ENCODE measurements around the gene DYNLRB2.
A peak's percentile ranks its signal among the peaks of the same experiment; 100 is the strongest.

The DYNLRB2 gene
- 0.26 to 0.57 reads per million in 2 donors for total RNA-seq

DNA sequence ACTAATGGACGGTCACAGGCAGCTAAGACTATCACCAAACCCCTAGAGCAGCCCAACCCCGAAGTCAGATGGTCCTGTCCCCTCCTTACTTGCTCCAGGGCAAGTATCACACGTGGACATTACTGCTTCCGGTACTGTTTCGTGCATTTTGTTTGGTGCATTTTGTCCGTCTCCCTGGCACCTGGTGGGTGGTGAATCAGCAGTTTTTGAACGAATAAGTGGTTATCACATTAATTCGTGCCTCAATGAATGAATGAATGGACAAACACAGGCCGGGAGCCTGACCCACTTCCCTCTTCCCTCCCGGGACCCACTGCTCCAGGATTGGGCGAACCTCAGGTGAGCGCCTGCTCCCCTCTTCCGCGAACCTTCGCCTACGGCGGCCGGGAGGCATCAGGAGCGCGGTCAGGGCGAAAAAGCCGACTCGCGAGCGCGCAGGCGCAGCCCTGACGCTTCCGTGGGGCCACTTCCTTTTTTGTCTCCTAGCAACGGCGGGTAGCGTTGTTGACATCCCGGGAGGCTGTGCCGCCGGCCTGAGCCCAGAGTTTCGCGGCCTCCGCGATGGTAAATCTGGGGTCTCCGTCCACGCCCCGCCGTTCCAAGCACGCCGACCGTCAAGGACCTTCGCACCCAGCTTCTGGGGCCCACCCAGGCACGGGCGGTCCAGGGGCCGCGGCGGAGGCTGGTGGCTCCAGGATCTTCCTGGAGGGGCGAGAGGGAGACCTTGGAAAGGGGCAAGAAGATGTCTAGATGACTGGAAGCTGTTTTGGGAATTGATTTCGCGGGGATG lies at the start of gene DYNLRB2:
DYNLRB2 (plus strand) TSS at position 478 of the 790 bp plus-strand sequence; CDS start at position 562, 84 bp downstream.
- DNase-seq, result peak; percentile 82

DNA sequence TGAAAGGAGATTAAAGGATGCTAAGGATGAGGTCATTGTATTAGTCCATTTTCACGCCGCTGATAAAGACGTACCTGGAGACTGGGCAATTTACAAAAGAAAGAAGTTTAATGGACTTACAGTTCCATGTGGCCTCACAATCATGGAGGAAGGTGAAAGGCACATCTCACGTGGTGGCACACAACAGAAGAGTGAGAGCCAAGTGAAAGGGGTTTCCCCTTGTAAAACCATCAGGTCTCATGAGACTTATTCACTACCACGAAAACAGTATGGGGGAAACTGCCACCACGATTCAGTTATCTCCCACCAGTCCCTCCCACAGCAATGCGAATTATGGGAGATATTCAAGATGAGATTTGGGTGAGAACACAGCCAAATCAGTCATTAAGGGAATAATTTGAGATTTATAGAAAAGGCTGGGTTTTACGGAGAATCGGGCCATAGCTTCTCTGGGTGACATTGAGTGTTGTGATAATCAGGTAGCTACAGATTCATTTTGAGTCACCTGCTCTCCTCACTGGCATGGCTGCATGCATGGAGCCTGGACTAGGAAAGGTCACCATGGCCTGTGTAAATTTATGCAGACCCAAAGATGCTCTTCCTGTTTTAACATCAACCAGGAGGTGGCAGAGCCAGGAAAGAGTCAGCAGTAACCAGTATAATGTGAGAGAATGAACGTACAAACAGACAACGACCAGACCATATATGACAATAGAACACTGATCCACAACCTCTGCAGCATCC lies 40.5 kb upstream of the DYNLRB2 start:
- no peak for DNase-seq

DNA sequence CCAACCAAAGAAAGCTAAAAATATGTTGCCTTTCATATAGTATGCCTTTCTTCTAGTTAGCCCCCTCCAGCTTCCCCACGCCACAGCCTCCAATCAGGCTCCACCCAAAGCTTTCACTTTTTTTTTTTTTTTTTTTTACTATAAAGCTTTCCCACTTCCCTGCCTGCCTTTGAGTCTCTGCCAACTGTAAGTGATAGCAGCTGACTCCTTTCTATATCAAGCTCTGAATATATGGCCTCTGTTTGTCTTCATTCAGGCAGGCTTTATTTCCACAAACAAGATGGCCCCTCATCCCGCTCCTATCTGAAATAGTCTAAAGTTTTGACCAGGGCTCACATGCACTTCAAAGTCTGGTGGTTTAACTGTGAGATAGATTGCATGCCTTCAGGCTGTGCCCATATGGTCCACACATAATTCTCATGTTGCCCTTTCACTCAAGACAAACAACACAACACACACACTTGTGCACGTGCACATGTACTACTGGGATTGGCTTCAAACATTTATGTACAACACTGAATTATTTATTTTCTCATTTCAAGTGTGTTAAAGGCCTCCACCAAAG lies 39.8 kb upstream of the DYNLRB2 start:
- no peak for DNase-seq

DNA sequence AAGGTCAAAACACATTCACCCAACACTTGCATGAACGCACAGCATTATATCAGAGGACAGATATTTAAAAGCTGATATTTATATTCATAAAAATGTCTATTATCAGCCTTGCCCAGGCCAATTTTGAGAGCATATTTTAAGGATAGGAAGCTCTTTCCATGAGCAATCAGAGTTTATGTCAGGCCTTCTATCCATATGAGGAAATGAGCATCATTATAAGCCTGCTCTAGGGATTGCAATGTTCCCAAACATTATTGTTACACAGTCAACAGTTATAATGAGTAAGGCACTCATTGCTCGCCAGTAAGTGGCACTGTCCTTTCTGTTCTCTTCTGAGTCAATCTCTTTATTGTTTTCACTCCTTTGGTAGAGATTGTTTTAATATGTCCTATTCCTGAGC lies 37.7 kb upstream of the DYNLRB2 start:
- DNase-seq, result no peak

DNA sequence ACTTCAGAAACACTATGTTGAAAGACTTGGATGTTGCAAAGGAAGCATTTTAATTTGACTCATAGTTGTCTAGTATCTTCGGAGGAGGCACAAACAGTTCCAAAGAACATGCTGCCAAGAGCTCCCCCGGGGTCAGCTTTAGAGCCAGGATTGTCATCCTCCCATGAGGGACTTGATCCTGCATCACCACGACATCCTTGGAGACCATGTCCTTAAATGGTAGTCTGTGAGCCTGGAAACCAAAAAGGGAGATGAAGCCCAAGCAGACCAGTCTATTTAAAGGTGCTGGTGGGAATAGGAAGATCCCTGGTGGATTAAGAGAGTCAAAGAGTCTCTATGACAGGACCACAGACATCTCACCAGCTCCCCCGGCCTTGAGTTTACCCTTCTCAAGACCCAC lies 33.3 kb upstream of the DYNLRB2 start:
- no peak for DNase-seq

DNA sequence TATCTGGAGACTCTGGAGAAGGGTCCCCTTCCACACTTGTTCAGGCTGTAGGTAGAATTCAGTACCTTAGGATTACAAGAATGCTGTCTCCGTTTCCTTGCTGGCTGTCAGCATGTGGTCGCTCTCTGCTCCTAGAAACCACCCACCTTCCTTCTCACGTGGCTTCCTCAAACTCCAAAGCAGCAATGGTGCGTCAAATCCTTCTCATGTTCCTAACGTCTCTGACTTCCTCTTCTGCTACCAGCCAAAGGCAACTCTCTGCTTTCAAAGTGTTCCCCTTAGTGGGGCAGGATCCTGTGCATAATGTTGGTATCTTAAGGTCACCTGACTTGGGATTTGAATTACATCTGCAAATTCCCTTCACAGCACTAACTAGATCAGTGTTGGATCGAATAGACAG lies 30.9 kb upstream of the DYNLRB2 start:
- no peak for DNase-seq

DNA sequence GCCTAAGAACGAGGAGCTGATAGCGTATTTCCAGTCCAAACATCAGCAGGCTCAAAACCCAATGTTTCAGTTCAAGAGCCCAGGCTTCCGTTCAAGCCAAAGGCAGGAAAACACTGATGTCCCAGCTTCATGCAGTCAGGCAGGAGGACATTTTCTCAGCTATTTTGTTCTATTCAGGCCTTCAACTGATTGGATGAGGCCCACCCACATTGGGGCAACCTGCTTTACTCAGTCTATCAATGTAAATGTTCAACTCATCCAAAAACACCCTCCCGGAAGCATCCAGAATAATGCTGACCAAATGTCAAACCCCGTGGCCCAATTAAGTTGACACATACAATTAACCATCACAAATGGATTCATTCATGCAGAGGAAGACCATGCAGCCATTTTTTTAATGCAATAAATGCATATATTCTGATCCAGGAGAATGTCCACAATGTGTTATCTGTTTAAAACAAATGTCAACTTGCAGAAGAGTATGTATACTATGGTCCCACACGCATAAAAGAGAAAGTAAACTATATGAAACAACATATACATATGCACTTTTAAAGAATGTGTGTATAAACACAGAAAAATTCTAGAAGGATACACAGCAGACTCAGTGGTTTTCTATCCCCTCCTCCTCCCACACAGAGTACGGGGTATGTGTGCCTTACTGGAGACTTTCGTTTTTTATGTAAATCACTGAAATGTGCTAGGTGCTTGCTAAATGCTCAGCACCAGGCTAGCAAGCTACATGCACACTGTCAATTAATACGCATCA lies 28.8 kb upstream of the DYNLRB2 start:
- no peak for DNase-seq

DNA sequence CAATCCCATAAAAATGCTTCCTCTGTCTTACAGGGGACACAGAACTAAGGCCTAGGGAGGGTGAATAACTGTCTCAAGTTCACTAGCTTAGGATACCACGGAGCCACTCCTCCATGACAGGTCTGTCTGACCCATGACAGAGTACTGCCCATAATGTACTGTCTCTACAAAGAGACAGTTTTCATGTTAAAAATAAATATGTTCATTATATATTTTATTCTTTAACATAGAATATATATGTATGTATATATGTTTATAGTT lies 28.3 kb upstream of the DYNLRB2 start:
- DNase-seq, result no peak

DNA sequence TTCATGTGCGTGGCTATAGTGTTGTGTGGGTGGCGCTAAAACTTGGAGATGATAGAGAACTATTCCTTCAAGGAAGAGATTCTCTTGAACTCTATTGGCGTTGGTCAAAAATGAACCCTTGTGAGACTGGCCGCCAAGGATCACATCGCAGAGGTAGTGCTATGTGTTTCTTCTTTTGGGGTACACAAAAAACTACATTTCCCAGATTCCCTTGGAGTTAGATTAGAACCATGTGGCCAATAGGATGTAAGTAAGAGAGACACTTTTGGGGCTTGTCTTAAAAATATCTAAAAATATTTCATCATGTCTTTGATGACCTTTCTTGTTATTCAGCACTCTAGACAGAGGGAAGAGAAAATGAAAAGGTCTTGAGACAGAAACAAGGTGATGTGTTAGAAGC lies 25.4 kb upstream of the DYNLRB2 start:
- DNase-seq, result no peak

DNA sequence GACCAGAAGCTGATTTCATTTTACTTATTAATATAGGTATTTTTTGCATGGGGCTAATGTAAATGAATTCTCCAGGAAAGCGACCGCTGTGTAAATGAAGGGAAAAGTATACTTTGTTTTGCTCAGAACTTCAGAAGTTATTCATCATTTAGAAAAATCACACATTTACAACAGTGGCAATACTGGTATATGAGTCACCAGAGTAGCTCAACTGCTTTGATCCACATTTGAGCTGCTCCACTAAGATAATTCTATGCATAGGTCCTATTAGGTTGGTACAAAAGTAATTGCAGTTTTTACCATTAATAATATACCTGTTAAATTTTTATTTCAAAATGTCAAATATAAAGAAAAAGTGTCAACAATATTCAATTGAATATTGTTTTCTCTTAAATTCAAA lies 22.9 kb upstream of the DYNLRB2 start:
- no peak for DNase-seq

DNA sequence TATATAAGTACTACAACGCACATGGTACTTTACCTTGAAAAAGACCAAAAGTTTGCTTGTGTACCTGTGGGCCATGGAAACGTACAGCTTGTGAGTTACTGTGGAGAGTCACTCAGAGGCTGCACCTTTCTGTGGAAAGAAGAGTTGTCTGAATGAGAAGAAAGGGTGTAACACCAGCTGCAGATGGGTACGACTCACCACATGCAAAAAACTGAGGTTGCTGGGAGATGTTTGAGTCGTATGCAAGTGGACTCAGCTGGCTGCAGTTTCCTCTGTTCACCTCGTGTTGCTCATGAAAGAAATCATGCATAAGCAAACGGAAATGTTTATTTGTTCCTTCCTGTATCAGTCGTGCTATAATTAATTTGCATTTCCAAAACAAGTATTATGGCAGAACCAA lies 22.4 kb upstream of the DYNLRB2 start:
- DNase-seq, result no peak

DNA sequence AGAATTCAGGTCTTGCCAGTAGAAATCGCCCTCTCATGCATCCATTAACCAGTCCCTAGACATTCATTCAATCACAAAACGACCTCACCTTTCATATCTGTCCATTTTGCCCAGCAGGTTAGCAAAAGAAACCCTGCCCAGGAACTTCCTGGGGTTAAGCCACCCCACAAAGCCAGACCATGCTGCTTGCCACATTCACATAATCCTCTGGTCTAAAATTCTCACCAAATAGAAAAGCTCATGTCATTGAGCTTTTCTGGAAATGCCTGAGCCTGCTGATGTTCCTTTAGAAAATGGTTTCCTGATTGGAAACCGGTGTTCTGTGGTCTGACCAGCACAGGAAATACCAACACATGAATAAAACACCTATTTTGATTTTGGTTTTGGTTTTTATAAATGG lies 21.6 kb upstream of the DYNLRB2 start:
- no peak for DNase-seq

DNA sequence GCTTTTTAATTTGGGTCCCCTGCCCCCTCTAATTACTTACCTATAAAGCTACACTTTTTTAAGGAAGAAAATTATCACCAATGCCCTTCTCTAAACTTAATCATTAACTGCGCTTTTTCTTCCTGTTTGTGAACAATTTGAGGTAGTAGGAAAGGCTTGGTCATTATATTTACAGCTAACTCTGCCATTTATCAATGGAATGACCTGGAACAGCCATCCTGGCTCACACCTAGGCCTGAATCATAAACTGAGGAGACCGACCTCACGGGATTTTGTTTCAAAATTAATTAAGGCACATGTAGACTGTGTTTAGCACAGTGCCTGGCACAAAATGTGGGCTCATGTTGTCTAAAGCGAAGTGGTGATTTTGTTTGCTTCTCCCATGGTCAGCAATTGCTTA lies 15.4 kb upstream of the DYNLRB2 start:
- DNase-seq, result no peak

DNA sequence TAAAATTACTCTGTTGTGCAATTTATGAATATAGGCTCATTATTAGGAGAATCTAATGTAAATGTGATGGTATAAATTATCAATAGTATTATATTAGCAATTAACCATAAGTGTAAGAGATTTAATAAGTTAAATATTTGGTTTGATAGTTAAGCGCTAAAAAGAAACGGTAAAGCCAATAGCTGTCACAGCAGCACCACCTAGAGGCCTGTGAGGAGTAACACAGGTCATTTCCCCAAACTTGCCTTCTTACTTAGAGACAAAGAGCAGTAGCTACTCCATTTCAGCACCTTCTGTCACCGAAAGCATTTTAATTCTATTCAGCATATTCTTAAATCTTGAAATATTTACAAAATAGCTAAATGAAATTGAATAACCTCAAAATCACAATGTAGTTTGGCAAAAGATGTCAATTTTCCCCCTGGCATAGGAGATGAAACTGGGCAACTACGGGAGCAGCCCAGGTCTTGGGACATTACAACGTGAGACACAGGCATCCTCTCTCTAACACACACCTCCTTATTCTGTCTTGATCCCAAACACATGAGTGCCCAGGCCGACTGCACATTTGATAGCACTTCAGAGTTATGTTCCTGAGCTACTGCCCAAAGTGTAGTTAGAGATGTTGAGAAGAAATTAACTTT lies 14.3 kb upstream of the DYNLRB2 start:
- no peak for DNase-seq

DNA sequence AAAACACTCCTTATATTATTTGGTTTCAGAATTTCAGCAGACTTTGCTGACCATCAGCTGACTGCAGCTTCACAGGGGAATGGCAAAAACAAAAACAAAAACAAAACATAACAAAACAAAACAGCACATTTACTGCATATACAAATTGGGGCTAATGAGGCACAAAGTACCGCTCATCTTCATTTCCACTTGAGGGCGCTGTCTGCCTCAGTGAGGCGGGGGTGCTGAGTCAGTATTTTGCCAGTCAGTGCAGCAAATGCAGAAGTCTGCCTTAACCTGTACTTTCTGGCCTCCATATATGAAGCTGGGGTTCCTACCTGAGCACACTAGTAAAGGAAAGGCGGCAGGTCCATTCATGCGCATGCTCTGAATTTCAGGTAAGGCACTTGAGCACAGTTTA lies 13.5 kb upstream of the DYNLRB2 start:
- DNase-seq, result no peak

DNA sequence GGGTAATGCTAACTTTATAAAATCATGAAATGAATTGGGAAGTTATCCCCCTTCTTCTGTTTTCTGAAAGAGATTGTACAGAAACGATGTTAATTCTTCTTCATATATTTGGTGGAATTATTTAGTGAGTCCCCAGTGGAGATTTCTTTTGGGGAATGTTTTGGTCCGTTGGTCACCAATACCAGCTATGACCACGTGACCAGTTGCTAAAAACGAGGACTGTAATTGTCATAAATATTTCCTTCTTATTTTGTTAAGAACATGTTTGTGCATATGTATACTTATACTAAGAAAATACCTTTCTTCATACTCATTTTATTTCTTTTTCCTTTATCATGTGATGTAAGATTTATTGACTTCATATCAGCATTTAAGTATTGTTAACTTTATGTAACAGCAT lies 10.3 kb upstream of the DYNLRB2 start:
- no peak for DNase-seq

DNA sequence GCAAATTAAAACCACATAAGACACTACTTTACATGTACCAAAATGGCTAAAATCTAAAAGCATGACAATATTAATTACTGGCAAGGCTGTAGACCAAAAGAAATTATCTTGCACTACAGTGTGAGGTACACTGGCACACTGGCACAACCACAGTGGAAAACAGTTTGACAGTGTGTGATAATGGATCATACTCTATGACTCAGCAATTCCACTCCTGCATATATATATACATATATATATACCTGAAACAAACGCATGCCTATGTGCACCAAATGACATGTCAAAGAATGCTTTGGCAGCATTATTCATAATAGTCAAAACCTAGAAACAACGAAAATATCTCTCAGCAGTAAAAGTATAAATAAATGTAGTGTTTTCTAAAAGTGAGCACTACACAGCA lies 4.6 kb upstream of the DYNLRB2 start:
- DNase-seq, result no peak

DNA sequence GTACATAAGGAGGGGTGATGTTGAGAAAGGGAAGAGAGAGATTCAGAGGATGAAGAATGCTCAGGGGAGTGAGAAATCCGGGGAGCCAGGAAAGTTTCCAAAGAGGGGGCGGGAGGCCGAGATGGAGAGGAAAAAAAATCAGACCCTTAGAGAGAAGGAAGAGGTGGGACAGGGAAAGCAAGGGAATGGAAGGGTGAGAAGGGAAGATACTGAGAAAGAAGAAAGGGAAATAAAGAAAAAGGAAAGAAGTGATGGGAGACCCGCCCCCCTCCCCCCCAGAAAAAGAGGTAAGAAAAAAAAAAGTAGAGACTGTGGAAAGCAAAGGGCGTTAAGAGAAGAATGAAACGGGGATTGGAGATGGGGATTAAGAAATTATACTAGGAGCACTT lies 507 bp downstream of the DYNLRB2 start:
- no peak for DNase-seq

DNA sequence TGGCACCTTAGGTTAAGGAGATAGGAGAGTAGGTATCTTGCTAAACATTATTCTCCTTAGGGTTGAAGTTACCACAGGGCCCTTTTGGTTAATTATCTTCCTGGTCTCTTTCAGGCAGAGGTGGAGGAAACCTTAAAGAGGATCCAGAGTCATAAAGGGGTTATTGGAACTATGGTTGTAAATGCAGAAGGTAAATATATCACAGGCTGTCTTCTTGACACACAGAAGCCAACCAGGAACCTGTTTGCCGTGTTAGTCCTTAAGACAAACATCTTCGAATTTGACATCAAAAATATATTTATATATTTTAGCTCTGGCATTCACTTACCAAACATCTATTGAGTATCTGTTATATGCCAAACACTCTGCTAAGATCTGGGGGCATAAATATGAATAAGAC lies 2.4 kb downstream of the DYNLRB2 start:
- no peak for DNase-seq

DNA sequence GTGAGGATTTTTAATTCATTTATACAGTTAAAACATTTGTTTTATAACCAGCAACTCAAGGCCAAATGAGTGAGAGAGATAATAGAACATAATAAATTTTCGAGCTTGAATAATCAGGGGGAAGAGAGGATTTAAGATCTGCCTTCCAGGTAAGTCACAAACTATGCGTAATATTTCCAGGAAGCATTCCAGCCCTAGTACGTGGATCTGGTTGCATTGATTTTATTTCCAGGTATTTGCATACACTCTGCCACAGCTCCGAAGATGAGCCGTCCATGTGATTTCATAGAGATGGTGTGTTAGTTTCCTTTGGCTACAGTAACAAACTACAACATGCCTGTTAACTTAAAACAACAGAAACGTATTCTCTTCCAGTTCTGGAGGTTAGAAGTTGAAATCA lies 3.5 kb downstream of the DYNLRB2 start:
- no peak for DNase-seq

DNA sequence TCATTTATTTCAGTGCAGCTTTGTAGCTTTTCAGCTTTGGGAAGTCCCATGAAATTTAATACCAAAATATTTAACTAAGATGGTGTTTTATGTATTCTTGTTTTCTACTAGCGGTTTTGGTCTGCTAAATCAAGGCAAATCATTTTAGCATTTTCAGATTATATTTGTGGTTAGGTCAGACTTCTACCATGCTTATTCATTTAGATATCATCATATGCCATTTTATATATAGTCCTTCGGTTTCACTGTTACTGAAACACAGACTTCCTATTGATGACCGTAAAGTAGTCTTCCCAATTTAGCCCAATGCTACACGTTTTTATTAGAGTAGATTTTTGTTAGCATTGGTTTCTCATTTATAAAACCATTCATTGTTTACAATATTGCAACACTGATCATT lies 5.5 kb downstream of the DYNLRB2 start:
- no peak for DNase-seq

DNA sequence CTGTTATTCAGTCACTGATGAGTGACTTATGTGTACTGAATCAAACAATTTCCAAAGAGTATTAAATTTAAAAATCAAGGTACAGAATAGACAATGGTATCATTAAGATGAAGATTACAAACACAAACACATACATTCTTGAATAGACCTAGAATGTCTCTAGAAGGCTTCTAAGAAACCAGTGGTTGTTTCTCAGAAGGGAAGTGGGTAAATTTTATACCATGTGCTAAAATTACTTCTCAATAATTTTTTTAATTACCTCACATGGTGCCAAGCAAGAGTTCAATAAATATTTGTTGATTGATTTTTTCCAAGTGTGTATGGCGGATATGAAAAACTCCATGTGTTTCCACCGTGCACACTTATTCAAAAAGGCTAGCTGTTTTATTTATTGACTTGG lies 6.4 kb downstream of the DYNLRB2 start:
- no peak for DNase-seq

DNA sequence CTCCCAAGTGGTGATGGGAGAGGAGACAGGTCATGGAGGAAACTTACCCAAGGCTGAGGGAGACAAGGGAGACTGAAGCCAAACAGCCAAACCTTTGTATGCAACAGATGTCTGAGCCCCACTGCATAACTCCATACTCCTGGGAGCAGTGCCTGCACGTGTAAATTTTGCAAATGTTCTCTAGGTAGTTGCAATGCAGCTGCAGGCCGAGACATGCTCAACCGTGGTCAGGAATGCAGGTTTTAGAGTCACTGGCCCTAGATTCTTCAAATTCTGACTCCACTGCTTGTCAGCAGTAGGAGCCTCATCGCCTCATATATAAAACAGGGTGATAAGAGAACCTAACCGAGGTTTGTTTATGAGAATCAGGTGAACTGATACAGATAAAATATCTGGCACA lies 11.5 kb downstream of the DYNLRB2 start:
- DNase-seq, result no peak

Measured in activated gamma-delta T cell (primary cell).